Lower lobe of right lung (tissue), 2 donors: ENCODE data around the gene RIMKLA. TPM values are rescaled to one million over a fixed set of nuclear protein-coding genes. Genes with fewer than 3 reads are reported as not detected.
A peak's percentile ranks its signal among the peaks of the same experiment; 100 is the strongest.

ENCODE experiments used
- ATAC-seq, 2 donors: fragments of 200-7000 bp; cut with Tn5 transposase; one replicate each; pipeline ENCODE4 v1.9.1; 2020 to 2022; ENCODE audit warnings: mild to moderate bottlenecking in 2 of 2, moderate library complexity in 2 of 2
- DNase-seq: peaks from one replicate; pipeline ENCODE4 v3.0.0-alpha.2; 2020
- H3K27ac ChIP-seq: fragments of 200-600 bp; one replicate; pipeline ENCODE4 v1.8.0; 2022
- H3K27me3 ChIP-seq: fragments of 200-600 bp; one replicate; pipeline ENCODE4 v1.8.0; 2022; ENCODE audit warnings: low read depth
- H3K36me3 ChIP-seq: fragments of 200-600 bp; one replicate; pipeline ENCODE4 v1.8.0; 2022; ENCODE audit warnings: mild to moderate bottlenecking
- H3K4me1 ChIP-seq: fragments of 200-600 bp; one replicate; pipeline ENCODE4 v1.8.0; 2022
- H3K4me3 ChIP-seq: fragments of 200-600 bp; one replicate; pipeline ENCODE4 v1.8.0; 2022; ENCODE audit warnings: mild to moderate bottlenecking
- H3K9me3 ChIP-seq: fragments of 200-600 bp; one replicate; pipeline ENCODE4 v1.8.0; 2022
- intact Hi-C: fragments of 100-400 bp; cut with DNase I; formaldehyde crosslinking; loops from one replicate; pipeline ENCODE4 v1.11.0; 2022
- total RNA-seq: library from RNA; stranded (reverse); fragmentation: NEBNext Ultra II Directional; extraction: Animal tissue kit (Norgen Biotek cat#: 25700); gene quantifications from one replicate; pipeline ENCODE4 v1.2.1, GENCODE V29; 2021
- TF ChIP-seq, protein P1 (sequence below): fragments of 200-600 bp; IDR thresholded peaks from one replicate; pipeline ENCODE4 v1.8.0; 2022; ENCODE audit warnings: antibody characterized with exemption, mild to moderate bottlenecking
- donor health status: DM: no; HTN: yes; CAD: no; lungs with severe emphysema.

RIMKLA gene
- total RNA-seq, 1 donor from 2014 or later = 7.1 TPM

- intact Hi-C loops = no loop called here
- TF ChIP-seq, protein P1, sequence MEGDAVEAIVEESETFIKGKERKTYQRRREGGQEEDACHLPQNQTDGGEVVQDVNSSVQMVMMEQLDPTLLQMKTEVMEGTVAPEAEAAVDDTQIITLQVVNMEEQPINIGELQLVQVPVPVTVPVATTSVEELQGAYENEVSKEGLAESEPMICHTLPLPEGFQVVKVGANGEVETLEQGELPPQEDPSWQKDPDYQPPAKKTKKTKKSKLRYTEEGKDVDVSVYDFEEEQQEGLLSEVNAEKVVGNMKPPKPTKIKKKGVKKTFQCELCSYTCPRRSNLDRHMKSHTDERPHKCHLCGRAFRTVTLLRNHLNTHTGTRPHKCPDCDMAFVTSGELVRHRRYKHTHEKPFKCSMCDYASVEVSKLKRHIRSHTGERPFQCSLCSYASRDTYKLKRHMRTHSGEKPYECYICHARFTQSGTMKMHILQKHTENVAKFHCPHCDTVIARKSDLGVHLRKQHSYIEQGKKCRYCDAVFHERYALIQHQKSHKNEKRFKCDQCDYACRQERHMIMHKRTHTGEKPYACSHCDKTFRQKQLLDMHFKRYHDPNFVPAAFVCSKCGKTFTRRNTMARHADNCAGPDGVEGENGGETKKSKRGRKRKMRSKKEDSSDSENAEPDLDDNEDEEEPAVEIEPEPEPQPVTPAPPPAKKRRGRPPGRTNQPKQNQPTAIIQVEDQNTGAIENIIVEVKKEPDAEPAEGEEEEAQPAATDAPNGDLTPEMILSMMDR = no peak
- Histone ChIP-seq H3K27ac (no peak overlapping the region), H3K36me3 (no peaks in the 10 kb centered on the region), H3K4me1 (no peaks in the 10 kb centered on the region), H3K4me3 (no peak overlapping the region), H3K27me3 (no peaks in the 10 kb centered on the region), H3K9me3 (no peaks in the 10 kb centered on the region)
- ATAC-seq (no peak), DNase-seq (no peak)
Observed at GRCh38 chr1:42434340-42434739, 53.7 kb downstream of the RIMKLA start.

- Histone ChIP-seq H3K4me1 (no peaks in the 10 kb centered on the region), H3K36me3 (no peaks in the 10 kb centered on the region), H3K27me3 (no peaks in the 10 kb centered on the region), H3K27ac (no peak overlapping the region), H3K9me3 (no peaks in the 10 kb centered on the region), H3K4me3 (no peak overlapping the region)
- TF ChIP-seq, protein P1 = no peak
- ATAC-seq (peak; percentile 60 to 76), DNase-seq (no peak)
- intact Hi-C loops = no loop called here
Observed at GRCh38 chr1:42439940-42440339, 59.3 kb downstream of the RIMKLA start.

DNA sequence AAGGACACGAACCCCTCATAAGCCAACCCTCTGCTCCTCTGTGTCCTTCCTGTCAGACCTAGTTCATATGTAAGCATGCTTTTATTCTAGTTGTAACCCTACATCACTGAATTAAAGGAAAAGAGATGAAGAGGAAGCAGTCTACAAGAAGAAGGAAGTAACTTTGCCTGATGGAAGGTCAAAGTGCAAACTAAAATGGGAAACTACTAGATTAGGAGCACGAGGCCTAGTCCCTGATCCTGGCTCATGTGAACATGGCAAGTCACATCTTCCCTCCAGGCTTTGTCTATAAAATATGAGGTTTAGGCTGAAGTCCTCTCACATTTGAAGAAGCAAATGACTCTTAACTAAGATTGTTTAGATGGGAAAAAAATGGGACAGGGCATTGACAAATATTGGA, 62.1 kb downstream of the RIMKLA start:
- Histone ChIP-seq H3K27ac (no peak overlapping the region), H3K4me3 (no peak overlapping the region), H3K36me3 (no peaks in the 10 kb centered on the region), H3K27me3 (no peaks in the 10 kb centered on the region), H3K4me1 (no peaks in the 10 kb centered on the region), H3K9me3 (no peaks in the 10 kb centered on the region)
- no peak for DNase-seq
- ATAC-seq = no peak
- TF ChIP-seq, protein P1 = no peak
- intact Hi-C loops = no loop called here

GRCh38 chr1:42449256-42449655, 68.7 kb downstream of the RIMKLA start:
- Histone ChIP-seq H3K36me3 (no peaks in the 10 kb centered on the region), H3K27ac (no peak overlapping the region), H3K9me3 (no peaks in the 10 kb centered on the region), H3K27me3 (no peaks in the 10 kb centered on the region), H3K4me3 (no peak overlapping the region), H3K4me1 (no peaks in the 10 kb centered on the region)
- intact Hi-C loops = no loop called here
- ATAC-seq = no peak
- DNase-seq = no peak
- TF ChIP-seq, protein P1 = no peak

- Histone ChIP-seq H3K9me3 (no peaks in the 10 kb centered on the region), H3K4me3 (no peak overlapping the region), H3K27me3 (no peaks in the 10 kb centered on the region), H3K27ac (no peak overlapping the region), H3K4me1 (no peaks in the 10 kb centered on the region), H3K36me3 (no peaks in the 10 kb centered on the region)
- intact Hi-C loops = no loop called here
- no peak for DNase-seq
- ATAC-seq = no peak
- TF ChIP-seq, protein P1 = no peak
Observed at GRCh38 chr1:42450061-42450460, 69.5 kb downstream of the RIMKLA start.

- Histone ChIP-seq H3K9me3 (no peaks in the 10 kb centered on the region), H3K4me3 (no peak overlapping the region), H3K4me1 (peaks cover 15% of the 10 kb centered on the region), H3K36me3 (peaks cover 7% of the 10 kb centered on the region), H3K27me3 (no peaks in the 10 kb centered on the region), H3K27ac (no peak overlapping the region)
- ATAC-seq = no peak
- TF ChIP-seq, protein P1 = no peak
- no peak for DNase-seq
- intact Hi-C loops = no loop called here
Observed at GRCh38 chr1:42453386-42453785, 72.8 kb downstream of the RIMKLA start.
